OCI-LY1 (cell line): ENCODE measurements around the gene CYGB.

Experiments used
- H2AFZ ChIP-seq: fragments of 200-600 bp; sonication (generic), shearing (Covaris generic); 2 replicates; pipeline ENCODE4 v1.6.0; 2014; ENCODE audit warnings: antibody characterized with exemption, mild to moderate bottlenecking, low read length
- H3F3A ChIP-seq: fragments of 200-600 bp; sonication (generic), shearing (Covaris generic); 2 replicates; pipeline ENCODE4 v1.6.0; 2014; ENCODE audit warnings: mild to moderate bottlenecking, antibody characterized with exemption, low read length, moderate library complexity; ENCODE audit not compliant: insufficient read depth
- H3K27ac ChIP-seq: fragments of 200-600 bp; sonication (generic); 2 replicates; pipeline ENCODE4 v1.5.1; 2014; ENCODE audit warnings: low read length, mixed run types, mild to moderate bottlenecking, low read depth; ENCODE audit not compliant: poor library complexity, severe bottlenecking
- H3K27me3 ChIP-seq: fragments of 200-600 bp; sonication (generic); 2 replicates; pipeline ENCODE4 v1.6.0; 2014; ENCODE audit warnings: antibody characterized with exemption, mild to moderate bottlenecking, low read length, moderate library complexity; ENCODE audit not compliant: insufficient read depth
- H3K36me3 ChIP-seq: fragments of 200-600 bp; sonication (generic); 2 replicates; pipeline ENCODE4 v1.6.1; 2014; ENCODE audit warnings: mild to moderate bottlenecking, antibody characterized with exemption, low read length, moderate library complexity, mixed read lengths; ENCODE audit not compliant: insufficient read depth
- H3K4me1 ChIP-seq: fragments of 200-600 bp; sonication (generic); 2 replicates; pipeline ENCODE4 v1.5.1; 2014; ENCODE audit warnings: mild to moderate bottlenecking, low read length, moderate library complexity; ENCODE audit not compliant: insufficient read depth, severe bottlenecking
- H3K4me2 ChIP-seq: fragments of 200-600 bp; sonication (generic), shearing (Covaris generic); 2 replicates; pipeline ENCODE4 v1.6.1; 2014; ENCODE audit warnings: low read length
- H3K4me3 ChIP-seq: fragments of 200-600 bp; sonication (generic); 2 replicates; pipeline ENCODE4 v1.5.1; 2014; ENCODE audit warnings: low read length, low read depth, mild to moderate bottlenecking, mixed read lengths; ENCODE audit not compliant: poor library complexity, severe bottlenecking
- H3K79me2 ChIP-seq: fragments of 200-600 bp; shearing (Covaris generic); 2 replicates; pipeline ENCODE4 v1.6.1; 2016; ENCODE audit warnings: mixed run types, low read length, mixed read lengths; ENCODE audit not compliant: insufficient read depth
- H3K9ac ChIP-seq: fragments of 200-600 bp; sonication (generic), shearing (Covaris generic); 2 replicates; pipeline ENCODE4 v1.6.1; 2014; ENCODE audit warnings: mild to moderate bottlenecking, low read length, mixed read lengths
- H3K9me2 ChIP-seq: fragments of 200-600 bp; sonication (generic), shearing (Covaris generic); 2 replicates; pipeline ENCODE4 v1.6.1; 2014; ENCODE audit warnings: low read depth, mild to moderate bottlenecking, low read length, mixed read lengths
- H3K9me3 ChIP-seq: fragments of 200-600 bp; shearing (Covaris generic); 2 replicates; pipeline ENCODE4 v1.6.1; 2014; ENCODE audit warnings: low read length, mixed read lengths
- H4K20me1 ChIP-seq: fragments of 200-600 bp; sonication (generic), shearing (Covaris generic); 2 replicates; pipeline ENCODE4 v1.6.0; 2016; ENCODE audit warnings: mild to moderate bottlenecking, low read length; ENCODE audit not compliant: insufficient read depth
- EZH2 ChIP-seq: fragments of 200-600 bp; sonication (generic), shearing (Covaris generic); IDR thresholded peaks from 2 replicates; pipeline ENCODE4 v1.8.0; 2017; ENCODE audit warnings: borderline replicate concordance, mixed run types, mild to moderate bottlenecking, antibody characterized with exemption, low read length, moderate library complexity, mixed read lengths
- TF ChIP-seq, protein P1 (sequence below): fragments of 200-600 bp; sonication (generic), shearing (Covaris generic); IDR thresholded peaks from 2 replicates; pipeline ENCODE4 v1.5.1; 2017; ENCODE audit warnings: mild to moderate bottlenecking, antibody characterized with exemption, low read length, moderate library complexity, mixed read lengths

The CYGB gene

DNA sequence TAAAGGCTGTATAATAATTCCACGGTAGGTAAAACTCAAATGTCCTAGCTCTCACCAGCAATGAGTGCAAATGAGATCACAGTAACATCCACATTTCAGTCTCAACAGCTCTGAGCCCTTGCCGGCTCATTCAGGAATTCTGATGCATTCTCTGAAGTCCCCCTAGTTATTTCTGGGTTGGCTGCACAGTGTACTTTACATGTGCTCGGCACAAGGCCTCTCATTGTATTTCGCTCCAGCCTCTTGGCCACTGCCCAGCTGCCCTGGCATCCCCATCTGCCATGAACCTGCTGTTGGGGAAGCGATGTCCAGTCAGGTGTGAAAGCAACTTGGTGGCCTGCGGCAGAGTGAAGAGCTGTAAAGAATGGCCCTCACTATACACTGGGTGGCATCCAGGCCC is 16.6 kb upstream of the CYGB start:
- no peak overlapping the region for H2AFZ ChIP-seq
- no peaks in the 10 kb centered on the region for H4K20me1 ChIP-seq
- no peaks in the 10 kb centered on the region for H3K9me2 ChIP-seq
- H3K4me3 ChIP-seq = no peak overlapping the region
- H3K4me2 ChIP-seq = no peak overlapping the region
- H3K27me3 ChIP-seq = no peaks in the 10 kb centered on the region
- H3K27ac ChIP-seq = no peak overlapping the region
- H3K9me3 ChIP-seq = no peaks in the 10 kb centered on the region
- TF ChIP-seq, protein P1, sequence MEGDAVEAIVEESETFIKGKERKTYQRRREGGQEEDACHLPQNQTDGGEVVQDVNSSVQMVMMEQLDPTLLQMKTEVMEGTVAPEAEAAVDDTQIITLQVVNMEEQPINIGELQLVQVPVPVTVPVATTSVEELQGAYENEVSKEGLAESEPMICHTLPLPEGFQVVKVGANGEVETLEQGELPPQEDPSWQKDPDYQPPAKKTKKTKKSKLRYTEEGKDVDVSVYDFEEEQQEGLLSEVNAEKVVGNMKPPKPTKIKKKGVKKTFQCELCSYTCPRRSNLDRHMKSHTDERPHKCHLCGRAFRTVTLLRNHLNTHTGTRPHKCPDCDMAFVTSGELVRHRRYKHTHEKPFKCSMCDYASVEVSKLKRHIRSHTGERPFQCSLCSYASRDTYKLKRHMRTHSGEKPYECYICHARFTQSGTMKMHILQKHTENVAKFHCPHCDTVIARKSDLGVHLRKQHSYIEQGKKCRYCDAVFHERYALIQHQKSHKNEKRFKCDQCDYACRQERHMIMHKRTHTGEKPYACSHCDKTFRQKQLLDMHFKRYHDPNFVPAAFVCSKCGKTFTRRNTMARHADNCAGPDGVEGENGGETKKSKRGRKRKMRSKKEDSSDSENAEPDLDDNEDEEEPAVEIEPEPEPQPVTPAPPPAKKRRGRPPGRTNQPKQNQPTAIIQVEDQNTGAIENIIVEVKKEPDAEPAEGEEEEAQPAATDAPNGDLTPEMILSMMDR = no peak
- no peak for TF ChIP-seq EZH2
- H3K4me1 ChIP-seq = peaks cover 16% of the 10 kb centered on the region
- no peak overlapping the region for H3K9ac ChIP-seq
- peaks cover 9% of the 10 kb centered on the region for H3K36me3 ChIP-seq
- H3F3A ChIP-seq = no peaks in the 10 kb centered on the region
- H3K79me2 ChIP-seq = peaks cover 16% of the 10 kb centered on the region

DNA sequence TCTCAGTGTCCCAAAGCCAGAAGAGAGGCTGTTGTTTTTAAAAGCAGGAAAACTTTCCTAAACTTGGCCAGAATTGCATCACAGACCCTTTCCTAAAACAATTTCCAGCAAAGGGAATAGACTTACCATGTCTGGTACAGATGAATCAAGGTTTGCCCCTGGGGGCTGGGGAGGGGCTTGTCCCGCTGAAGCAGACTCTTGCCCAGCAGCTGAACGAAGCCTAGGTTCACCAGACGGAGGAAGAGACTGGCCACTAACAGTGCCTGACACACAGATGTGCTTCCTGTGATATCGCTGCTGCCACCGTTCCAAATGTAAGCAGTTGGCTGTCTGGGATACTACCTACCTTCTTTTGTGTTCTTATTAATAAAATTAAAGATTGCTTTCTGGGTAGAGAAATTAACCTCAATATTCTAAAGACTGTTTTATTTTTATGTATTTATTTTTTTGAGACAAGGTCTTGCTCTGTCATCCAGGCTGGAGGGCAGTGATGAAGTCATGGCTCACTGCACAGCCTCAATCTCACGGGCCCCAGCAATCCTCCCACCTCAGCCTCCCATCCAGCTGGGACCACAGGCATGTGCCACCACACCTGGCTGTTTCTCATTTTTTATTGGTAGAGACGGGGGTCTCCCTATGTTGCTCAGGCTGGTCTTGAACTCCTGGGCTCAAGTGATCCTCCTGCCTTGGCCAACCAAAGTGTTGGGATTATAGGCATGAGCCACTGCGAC is 15.8 kb upstream of the CYGB start:
- H2AFZ ChIP-seq = no peak overlapping the region
- H3K27ac ChIP-seq = no peak overlapping the region
- no peaks in the 10 kb centered on the region for H3K9me2 ChIP-seq
- peaks cover 8% of the 10 kb centered on the region for H3K79me2 ChIP-seq
- no peaks in the 10 kb centered on the region for H3K27me3 ChIP-seq
- no peak overlapping the region for H3K9ac ChIP-seq
- H3K4me1 ChIP-seq = peaks cover 8% of the 10 kb centered on the region
- no peak overlapping the region for H3K4me3 ChIP-seq
- no peak overlapping the region for H3K4me2 ChIP-seq
- TF ChIP-seq EZH2 = no peak
- TF ChIP-seq, protein P1 = no peak
- peaks cover 1% of the 10 kb centered on the region; the same call in 1 of the 2 replicates for H3K36me3 ChIP-seq
- no peaks in the 10 kb centered on the region for H3F3A ChIP-seq
- no peaks in the 10 kb centered on the region for H3K9me3 ChIP-seq
- no peaks in the 10 kb centered on the region for H4K20me1 ChIP-seq

DNA sequence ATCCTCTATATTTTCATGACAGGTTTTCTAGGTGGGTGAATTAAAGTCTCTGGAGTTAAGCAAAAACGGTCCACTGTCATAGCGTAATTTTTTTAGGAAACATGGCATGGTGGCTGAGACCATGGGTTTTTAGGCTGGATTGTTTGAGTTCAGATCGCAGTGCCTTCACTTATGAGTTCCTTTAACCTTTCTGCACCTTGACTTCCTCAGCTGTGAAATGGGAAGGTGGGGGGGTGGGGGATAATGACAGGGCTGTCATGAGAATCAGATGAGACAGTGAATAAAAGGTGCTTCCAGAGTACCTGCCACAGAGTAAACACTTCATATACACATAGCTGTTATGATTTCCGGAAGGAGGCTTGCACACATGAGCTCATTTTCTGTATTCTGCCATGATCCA is 14.2 kb upstream of the CYGB start:
- H3F3A ChIP-seq = no peaks in the 10 kb centered on the region
- no peaks in the 10 kb centered on the region for H3K79me2 ChIP-seq
- no peaks in the 10 kb centered on the region for H3K27me3 ChIP-seq
- no peak overlapping the region for H3K27ac ChIP-seq
- H4K20me1 ChIP-seq = no peaks in the 10 kb centered on the region
- TF ChIP-seq EZH2 = no peak
- TF ChIP-seq, protein P1 = no peak
- H3K36me3 ChIP-seq = no peaks in the 10 kb centered on the region
- no peak overlapping the region for H3K9ac ChIP-seq
- no peak overlapping the region for H3K4me3 ChIP-seq
- no peaks in the 10 kb centered on the region for H3K9me2 ChIP-seq
- H3K4me2 ChIP-seq = no peak overlapping the region
- no peaks in the 10 kb centered on the region for H3K9me3 ChIP-seq
- no peak overlapping the region for H2AFZ ChIP-seq
- H3K4me1 ChIP-seq = peaks cover 3% of the 10 kb centered on the region
